ENCODE measurements around the gene CPT1C. TPM values are rescaled to one million over a fixed set of nuclear protein-coding genes. Genes with fewer than 3 reads are reported as not detected.

CPT1C gene
- total RNA-seq, 1 experiment from 2014 or later: 21.2 TPM

Other genes starting within 250 kb of the CPT1C start
- gene SLC17A7, start 249.6 kb upstream of the CPT1C start, total RNA-seq (2014; rRNA removed; shearing (Covaris generic); ENCODE audit: low replicate concordance): not detected in 2 replicates
- 142 and 146 TPM in 2 replicates for gene PIH1D1, start 239.3 kb upstream of the CPT1C start, total RNA-seq (2014; rRNA removed; shearing (Covaris generic); ENCODE audit: low replicate concordance)
- gene ALDH16A1, start 237.9 kb upstream of the CPT1C start, total RNA-seq (2014; rRNA removed; shearing (Covaris generic); ENCODE audit: low replicate concordance): 83.2 and 88.7 TPM in 2 replicates
- gene FLT3LG, start 216.9 kb upstream of the CPT1C start, total RNA-seq (2014; rRNA removed; shearing (Covaris generic); ENCODE audit: low replicate concordance): 0.35 and 0.71 TPM in 2 replicates
- gene RPL13A, start 203.5 kb upstream of the CPT1C start, total RNA-seq (2014; rRNA removed; shearing (Covaris generic); ENCODE audit: low replicate concordance): 2,724 and 3,070 TPM in 2 replicates
- 2,936 and 3,126 TPM in 2 replicates for gene RPS11, start 194.7 kb upstream of the CPT1C start, total RNA-seq (2014; rRNA removed; shearing (Covaris generic); ENCODE audit: low replicate concordance)
- gene FCGRT, start 178.5 kb upstream of the CPT1C start, total RNA-seq (2014; rRNA removed; shearing (Covaris generic); ENCODE audit: low replicate concordance): 75.4 and 121 TPM in 2 replicates
- 0.27 and 0.52 TPM in 2 replicates for gene RCN3, start 163.1 kb upstream of the CPT1C start, total RNA-seq (2014; rRNA removed; shearing (Covaris generic); ENCODE audit: low replicate concordance)
- gene NOSIP, start 110.6 kb upstream of the CPT1C start, total RNA-seq (2014; rRNA removed; shearing (Covaris generic); ENCODE audit: low replicate concordance): 172 and 190 TPM in 2 replicates
- 9.5 TPM in 1 of 2 replicates, not detected in the other for gene PRRG2, start 109.8 kb upstream of the CPT1C start, total RNA-seq (2014; rRNA removed; shearing (Covaris generic); ENCODE audit: low replicate concordance)
- 1.3 and 2.3 TPM in 2 replicates for gene PRR12, start 99.9 kb upstream of the CPT1C start, total RNA-seq (2014; rRNA removed; shearing (Covaris generic); ENCODE audit: low replicate concordance)
- 140 and 190 TPM in 2 replicates for gene RRAS, start 51.0 kb upstream of the CPT1C start, total RNA-seq (2014; rRNA removed; shearing (Covaris generic); ENCODE audit: low replicate concordance)
- gene SCAF1, start 48.9 kb upstream of the CPT1C start, total RNA-seq (2014; rRNA removed; shearing (Covaris generic); ENCODE audit: low replicate concordance): 18.5 and 28.2 TPM in 2 replicates
- 116 and 227 TPM in 2 replicates for gene IRF3, start 25.3 kb upstream of the CPT1C start, total RNA-seq (2014; rRNA removed; shearing (Covaris generic); ENCODE audit: low replicate concordance)
- gene BCL2L12, start 25.2 kb upstream of the CPT1C start, total RNA-seq (2014; rRNA removed; shearing (Covaris generic); ENCODE audit: low replicate concordance): 3.0 TPM in 1 of 2 replicates, not detected in the other
- gene PRMT1, start 13.8 kb upstream of the CPT1C start, total RNA-seq (2014; rRNA removed; shearing (Covaris generic); ENCODE audit: low replicate concordance): 432 and 563 TPM in 2 replicates
- gene ADM5, start 1.5 kb upstream of the CPT1C start, total RNA-seq (2014; rRNA removed; shearing (Covaris generic); ENCODE audit: low replicate concordance): 1.1 and 3.2 TPM in 2 replicates
- not detected in 2 replicates for gene TSKS, start 72.2 kb downstream of the CPT1C start, total RNA-seq (2014; rRNA removed; shearing (Covaris generic); ENCODE audit: low replicate concordance)
- gene AP2A1, start 75.9 kb downstream of the CPT1C start, total RNA-seq (2014; rRNA removed; shearing (Covaris generic); ENCODE audit: low replicate concordance): 290 and 317 TPM in 2 replicates
- gene FUZ, start 122.2 kb downstream of the CPT1C start, total RNA-seq (2014; rRNA removed; shearing (Covaris generic); ENCODE audit: low replicate concordance): 50.1 and 84.7 TPM in 2 replicates
- gene MED25, start 127.2 kb downstream of the CPT1C start, total RNA-seq (2014; rRNA removed; shearing (Covaris generic); ENCODE audit: low replicate concordance): 27.0 and 34.7 TPM in 2 replicates
- gene PTOV1, start 160.0 kb downstream of the CPT1C start, total RNA-seq (2014; rRNA removed; shearing (Covaris generic); ENCODE audit: low replicate concordance): 126 and 143 TPM in 2 replicates
- 61.9 and 99.6 TPM in 2 replicates for gene PNKP, start 176.5 kb downstream of the CPT1C start, total RNA-seq (2014; rRNA removed; shearing (Covaris generic); ENCODE audit: low replicate concordance)
- 8.0 and 12.9 TPM in 2 replicates for gene AKT1S1, start 186.2 kb downstream of the CPT1C start, total RNA-seq (2014; rRNA removed; shearing (Covaris generic); ENCODE audit: low replicate concordance)
- 7.1 and 7.8 TPM in 2 replicates for gene TBC1D17, start 186.6 kb downstream of the CPT1C start, total RNA-seq (2014; rRNA removed; shearing (Covaris generic); ENCODE audit: low replicate concordance)
- gene IL4I1, start 205.8 kb downstream of the CPT1C start, total RNA-seq (2014; rRNA removed; shearing (Covaris generic); ENCODE audit: low replicate concordance): 8.9 and 9.5 TPM in 2 replicates
- 9.6 TPM in 2 replicates for gene ATF5, start 238.1 kb downstream of the CPT1C start, total RNA-seq (2014; rRNA removed; shearing (Covaris generic); ENCODE audit: low replicate concordance)
- gene NUP62, start 238.4 kb downstream of the CPT1C start, total RNA-seq (2014; rRNA removed; shearing (Covaris generic); ENCODE audit: low replicate concordance): 96.7 and 102 TPM in 2 replicates

Data from Caki2 (cell line).